Fibroblast of mammary gland (primary cell): Measurements from ENCODE around the gene CACNA2D3.

Experiments
- DNase-seq: peaks from one replicate; pipeline ENCODE4 v3.0.0-alpha.2; 2010; ENCODE audit warnings: low read depth
- H3K4me3 ChIP-seq: 2 replicates; pipeline ENCODE4 v1.5.1; 2011; ENCODE audit warnings: low read depth, mild to moderate bottlenecking, low read length, moderate library complexity; ENCODE audit not compliant: control insufficient read depth
- TF ChIP-seq, protein P1 (sequence below): conservative IDR thresholded peaks from 2 replicates; pipeline ENCODE4 v1.5.1; 2011; ENCODE audit warnings: low read depth, low read length, inconsistent platforms; ENCODE audit not compliant: control insufficient read depth, insufficient read depth

The CACNA2D3 gene

DNA sequence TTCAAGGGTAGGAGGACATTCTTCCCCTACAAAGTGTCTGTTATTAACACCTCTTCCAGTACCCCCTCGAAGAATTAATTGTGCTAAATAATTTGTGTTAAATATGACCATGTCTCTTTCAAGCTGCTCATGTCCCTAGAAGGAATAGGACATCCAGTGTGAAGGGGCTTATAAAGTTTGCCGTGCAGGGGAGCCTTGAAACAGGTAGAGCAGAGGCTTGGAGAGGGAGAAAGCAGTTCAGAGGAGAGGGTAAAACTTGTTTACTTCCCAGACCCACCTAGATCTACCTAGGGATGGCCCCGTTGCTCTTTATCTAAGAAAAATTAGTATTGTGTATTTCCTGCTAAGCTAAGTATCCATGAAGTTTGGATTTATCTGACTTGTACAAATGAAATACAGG, 114.8 kb downstream of the CACNA2D3 start:
- no peak overlapping the region for H3K4me3 ChIP-seq
- TF ChIP-seq, protein P1, sequence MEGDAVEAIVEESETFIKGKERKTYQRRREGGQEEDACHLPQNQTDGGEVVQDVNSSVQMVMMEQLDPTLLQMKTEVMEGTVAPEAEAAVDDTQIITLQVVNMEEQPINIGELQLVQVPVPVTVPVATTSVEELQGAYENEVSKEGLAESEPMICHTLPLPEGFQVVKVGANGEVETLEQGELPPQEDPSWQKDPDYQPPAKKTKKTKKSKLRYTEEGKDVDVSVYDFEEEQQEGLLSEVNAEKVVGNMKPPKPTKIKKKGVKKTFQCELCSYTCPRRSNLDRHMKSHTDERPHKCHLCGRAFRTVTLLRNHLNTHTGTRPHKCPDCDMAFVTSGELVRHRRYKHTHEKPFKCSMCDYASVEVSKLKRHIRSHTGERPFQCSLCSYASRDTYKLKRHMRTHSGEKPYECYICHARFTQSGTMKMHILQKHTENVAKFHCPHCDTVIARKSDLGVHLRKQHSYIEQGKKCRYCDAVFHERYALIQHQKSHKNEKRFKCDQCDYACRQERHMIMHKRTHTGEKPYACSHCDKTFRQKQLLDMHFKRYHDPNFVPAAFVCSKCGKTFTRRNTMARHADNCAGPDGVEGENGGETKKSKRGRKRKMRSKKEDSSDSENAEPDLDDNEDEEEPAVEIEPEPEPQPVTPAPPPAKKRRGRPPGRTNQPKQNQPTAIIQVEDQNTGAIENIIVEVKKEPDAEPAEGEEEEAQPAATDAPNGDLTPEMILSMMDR = no peak
- DNase-seq = no peak

DNA sequence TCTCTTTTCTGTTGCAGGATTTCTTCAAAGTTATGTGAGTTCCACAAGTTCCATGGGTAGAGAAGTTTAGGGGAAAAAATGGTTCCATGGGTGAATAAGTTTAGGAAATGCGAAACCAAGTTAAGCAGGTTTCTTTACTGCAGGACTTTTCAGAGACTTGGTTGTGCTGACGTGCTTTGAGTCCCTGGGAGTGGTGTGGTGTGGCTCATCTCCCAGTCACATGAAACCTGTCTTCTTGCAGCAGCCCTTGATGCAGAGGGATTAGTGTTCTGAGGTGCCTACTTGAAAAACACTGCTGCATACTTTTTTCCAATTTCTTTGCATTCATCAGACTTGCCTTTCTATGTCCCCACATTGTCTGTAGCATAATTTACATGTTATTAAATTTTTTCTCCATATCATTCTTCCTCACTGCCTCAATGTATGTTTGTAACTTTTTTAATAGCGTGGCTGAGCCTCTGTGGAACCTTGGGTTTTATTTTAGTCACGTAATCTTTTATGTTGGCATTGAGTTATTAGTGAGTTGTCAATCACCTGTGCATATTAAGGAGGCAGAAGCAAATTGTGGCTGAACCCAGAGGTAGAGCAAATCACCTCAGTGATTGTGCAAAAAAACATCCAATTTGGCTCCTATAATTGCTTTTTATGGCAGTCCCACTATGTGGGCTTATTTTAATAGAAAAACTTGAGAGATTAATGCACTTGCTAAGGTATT, 115.6 kb downstream of the CACNA2D3 start:
- TF ChIP-seq, protein P1 = no peak
- no peak for DNase-seq
- no peak overlapping the region for H3K4me3 ChIP-seq

DNA sequence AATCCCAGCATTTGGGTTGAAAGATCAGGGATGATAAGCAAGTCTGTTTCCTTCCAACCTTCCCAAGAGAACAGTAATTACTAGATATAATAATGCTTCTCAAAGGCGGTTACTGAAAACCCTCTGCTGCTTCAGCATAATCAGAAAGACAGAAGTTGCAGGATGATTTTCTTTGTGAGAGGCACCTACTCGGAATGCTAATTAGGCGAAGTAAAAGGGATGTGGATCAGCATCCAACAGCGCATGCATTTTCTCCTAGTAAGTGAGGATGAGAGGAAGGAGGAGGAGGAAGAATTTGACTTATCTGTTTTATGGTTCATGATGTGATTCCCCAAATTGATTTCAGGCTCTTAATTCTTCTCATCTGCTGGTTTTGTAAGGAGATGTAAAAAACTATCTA, 118.0 kb downstream of the CACNA2D3 start:
- DNase-seq = no peak
- H3K4me3 ChIP-seq = no peak overlapping the region
- TF ChIP-seq, protein P1 = no peak

DNA sequence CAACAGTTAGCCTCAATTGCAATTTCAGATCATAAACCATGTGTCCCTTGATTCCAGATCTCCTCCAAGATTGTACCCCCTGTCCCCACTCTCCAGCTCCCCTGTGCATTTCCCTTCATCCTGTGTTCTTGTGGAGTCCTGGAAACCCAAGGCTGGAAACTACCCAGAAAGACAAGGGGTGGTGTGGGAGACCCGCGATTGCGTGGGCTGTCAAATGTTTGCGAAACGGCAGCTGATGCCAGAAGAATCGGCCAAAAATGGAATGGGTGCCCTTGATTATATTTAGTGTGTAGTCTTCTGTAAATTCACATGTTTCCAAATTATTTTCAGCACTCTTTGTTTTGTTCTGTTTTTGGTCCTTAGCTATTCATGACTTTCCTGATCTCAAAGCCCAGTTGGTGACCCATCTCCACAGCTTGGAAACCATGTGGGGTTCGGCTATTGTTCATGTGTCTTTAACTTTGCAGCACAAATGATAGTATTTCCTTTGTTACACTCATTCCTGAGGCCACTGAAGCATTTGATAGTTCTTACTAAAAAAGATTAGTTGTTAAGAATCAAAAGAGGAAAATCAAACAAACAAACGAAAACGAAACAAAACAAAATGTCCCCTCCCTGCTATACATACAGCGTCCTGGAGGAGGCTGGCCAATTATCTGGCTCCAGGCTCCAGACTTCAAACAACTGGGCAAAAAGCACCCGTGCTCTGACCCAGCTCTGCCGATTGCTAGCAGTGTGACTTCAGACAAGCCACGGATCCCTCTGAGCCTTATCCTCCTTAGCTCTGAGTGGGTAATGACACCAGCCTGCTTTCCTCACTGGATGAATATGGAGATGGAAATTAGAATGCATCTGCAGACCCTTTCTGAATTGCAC, 120.9 kb downstream of the CACNA2D3 start:
- TF ChIP-seq, protein P1 = no peak
- peak overlapping the region; percentile 25 for H3K4me3 ChIP-seq

DNA sequence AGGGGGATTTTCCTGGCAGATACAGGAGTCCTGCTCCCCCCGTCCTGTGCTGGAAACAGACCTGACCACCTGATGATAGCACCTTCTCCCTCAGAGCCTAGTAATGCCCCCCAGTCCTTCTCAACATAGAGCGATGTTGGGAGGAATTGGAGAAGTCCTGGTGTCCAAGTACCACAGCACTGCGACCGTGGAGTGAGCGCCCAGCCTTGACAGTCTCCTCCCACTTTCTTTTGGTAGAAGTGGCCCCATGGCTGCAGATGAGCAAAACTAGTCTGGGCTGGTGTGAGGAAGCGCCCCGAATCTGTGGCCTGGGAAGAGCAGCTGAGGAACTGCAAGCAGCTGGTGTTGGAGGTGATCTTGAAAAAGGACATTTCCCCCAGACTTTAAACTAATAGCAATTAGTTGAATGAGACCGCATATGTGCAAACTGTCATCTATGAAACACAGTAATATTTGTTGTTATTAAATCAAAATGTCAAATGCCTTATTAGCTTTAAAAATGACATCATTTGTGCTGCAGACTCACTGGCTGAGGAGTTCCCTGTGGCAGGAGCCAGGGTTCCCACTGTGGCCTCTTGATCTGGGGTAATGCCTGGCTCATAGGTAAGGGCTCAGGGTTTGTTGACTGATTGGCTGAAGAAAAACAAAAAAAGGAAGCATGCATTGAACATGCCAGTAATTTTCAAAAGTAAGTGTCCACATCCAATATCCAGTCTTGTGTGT, 121.8 kb downstream of the CACNA2D3 start:
- DNase-seq = no peak
- H3K4me3 ChIP-seq = no peak overlapping the region
- TF ChIP-seq, protein P1 = no peak

More for the DNA sequence above, 120.9 kb downstream of the CACNA2D3 start:
- no peak for DNase-seq

DNA sequence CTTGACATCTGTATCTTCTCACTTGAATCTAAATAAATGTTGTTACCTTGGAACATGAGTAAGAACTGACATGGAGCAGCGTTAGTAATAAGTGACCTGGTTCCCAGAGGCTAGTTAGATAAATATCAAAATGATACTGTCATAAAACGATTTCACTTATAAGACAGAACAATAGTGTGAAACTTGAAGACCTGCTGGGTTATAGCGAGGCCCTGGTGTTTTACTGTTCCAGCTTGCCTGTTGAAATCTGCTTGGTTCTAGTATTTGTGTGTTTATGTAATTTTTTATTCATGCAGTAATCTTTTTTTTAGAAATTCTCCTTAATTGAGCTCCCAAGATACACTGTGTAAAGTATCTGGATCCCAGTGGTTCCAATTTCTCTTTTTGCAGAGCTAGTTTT, 129.4 kb downstream of the CACNA2D3 start:
- DNase-seq = no peak
- TF ChIP-seq, protein P1 = no peak
- H3K4me3 ChIP-seq = no peak overlapping the region
